Measurements from ENCODE around the gene SIPA1. TPM values are rescaled to one million over a fixed set of nuclear protein-coding genes. Genes with fewer than 3 reads are reported as not detected.

The SIPA1 gene, protein sequence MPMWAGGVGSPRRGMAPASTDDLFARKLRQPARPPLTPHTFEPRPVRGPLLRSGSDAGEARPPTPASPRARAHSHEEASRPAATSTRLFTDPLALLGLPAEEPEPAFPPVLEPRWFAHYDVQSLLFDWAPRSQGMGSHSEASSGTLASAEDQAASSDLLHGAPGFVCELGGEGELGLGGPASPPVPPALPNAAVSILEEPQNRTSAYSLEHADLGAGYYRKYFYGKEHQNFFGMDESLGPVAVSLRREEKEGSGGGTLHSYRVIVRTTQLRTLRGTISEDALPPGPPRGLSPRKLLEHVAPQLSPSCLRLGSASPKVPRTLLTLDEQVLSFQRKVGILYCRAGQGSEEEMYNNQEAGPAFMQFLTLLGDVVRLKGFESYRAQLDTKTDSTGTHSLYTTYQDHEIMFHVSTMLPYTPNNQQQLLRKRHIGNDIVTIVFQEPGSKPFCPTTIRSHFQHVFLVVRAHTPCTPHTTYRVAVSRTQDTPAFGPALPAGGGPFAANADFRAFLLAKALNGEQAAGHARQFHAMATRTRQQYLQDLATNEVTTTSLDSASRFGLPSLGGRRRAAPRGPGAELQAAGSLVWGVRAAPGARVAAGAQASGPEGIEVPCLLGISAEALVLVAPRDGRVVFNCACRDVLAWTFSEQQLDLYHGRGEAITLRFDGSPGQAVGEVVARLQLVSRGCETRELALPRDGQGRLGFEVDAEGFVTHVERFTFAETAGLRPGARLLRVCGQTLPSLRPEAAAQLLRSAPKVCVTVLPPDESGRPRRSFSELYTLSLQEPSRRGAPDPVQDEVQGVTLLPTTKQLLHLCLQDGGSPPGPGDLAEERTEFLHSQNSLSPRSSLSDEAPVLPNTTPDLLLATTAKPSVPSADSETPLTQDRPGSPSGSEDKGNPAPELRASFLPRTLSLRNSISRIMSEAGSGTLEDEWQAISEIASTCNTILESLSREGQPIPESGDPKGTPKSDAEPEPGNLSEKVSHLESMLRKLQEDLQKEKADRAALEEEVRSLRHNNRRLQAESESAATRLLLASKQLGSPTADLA
- total RNA-seq, result 10 to 100 TPM; 11.2 to 38.2 (median 21.2) TPM
- 10 to 100 TPM; 42.3 to 52.2 TPM for polyA plus RNA-seq

DNA sequence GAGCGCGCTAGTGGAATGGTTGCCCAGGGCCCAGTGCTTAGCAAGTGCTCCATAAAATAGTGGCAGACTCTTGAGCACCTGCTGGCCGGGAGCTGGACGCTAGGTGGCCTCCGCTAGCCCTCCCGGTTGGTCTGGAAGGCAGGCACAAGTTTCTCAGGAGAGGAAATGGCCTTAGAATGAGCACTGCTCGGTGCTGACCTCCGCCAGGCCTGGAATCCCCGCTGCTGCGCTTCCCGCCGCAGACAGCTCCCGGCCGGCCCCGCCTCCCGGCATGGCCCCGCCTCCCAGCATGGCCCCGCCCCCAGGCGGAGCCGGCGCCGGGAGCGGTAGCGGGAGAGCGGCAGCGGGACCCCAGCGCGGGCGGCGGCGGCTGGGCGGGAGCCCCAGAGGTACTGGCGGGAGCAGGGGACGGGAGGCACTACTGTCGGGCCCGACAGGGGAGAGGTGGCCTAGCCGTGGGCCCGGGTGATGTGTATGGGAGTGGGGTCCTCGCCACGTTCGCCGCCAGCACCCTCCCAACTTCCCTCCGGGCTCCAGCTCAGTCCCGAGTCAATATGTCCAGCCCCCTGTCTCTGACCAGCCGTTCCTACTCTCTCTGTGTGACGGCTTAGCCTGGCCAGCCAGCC is at the start of gene SIPA1:
SIPA1 (plus strand) TSS at position 308 of the 626 bp plus-strand sequence. CDS start 2,821 bp downstream, outside the sequence.
- FAIRE-seq (no peak), ATAC-seq (peak; percentile 89 to 94 (median 93)), DNase-seq (peak; percentile 71 to 92 (median 81))
- Histone ChIP-seq H3K4me3 (peak within 1 kb of the TSS; percentile 56 to 83 (median 72)), H3K27me3 (no peaks in the 10 kb centered on the region), H3K4me1 (peaks cover 8 to 9% (median 9%) of the 10 kb centered on the region in 3 donors), H3K9me3 (no peaks in the 10 kb centered on the region), H3K36me3 (peaks cover 3 to 31% (median 10%) of the 10 kb centered on the region in 3 donors), H3K27ac (peak within 1 kb of the TSS; percentile 42 to 69 (median 50))
- WGBS, 2 donors, result 4% methylated on average over 35 to 46 of the region's 46 CpGs
- TF ChIP-seq, protein P1, sequence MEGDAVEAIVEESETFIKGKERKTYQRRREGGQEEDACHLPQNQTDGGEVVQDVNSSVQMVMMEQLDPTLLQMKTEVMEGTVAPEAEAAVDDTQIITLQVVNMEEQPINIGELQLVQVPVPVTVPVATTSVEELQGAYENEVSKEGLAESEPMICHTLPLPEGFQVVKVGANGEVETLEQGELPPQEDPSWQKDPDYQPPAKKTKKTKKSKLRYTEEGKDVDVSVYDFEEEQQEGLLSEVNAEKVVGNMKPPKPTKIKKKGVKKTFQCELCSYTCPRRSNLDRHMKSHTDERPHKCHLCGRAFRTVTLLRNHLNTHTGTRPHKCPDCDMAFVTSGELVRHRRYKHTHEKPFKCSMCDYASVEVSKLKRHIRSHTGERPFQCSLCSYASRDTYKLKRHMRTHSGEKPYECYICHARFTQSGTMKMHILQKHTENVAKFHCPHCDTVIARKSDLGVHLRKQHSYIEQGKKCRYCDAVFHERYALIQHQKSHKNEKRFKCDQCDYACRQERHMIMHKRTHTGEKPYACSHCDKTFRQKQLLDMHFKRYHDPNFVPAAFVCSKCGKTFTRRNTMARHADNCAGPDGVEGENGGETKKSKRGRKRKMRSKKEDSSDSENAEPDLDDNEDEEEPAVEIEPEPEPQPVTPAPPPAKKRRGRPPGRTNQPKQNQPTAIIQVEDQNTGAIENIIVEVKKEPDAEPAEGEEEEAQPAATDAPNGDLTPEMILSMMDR (IDR thresholded peaks at IDR 0.05), result peak in 1 of 4 donors; percentile 10
- intact Hi-C loops (cut with DNase I), result no loop called here

DNA sequence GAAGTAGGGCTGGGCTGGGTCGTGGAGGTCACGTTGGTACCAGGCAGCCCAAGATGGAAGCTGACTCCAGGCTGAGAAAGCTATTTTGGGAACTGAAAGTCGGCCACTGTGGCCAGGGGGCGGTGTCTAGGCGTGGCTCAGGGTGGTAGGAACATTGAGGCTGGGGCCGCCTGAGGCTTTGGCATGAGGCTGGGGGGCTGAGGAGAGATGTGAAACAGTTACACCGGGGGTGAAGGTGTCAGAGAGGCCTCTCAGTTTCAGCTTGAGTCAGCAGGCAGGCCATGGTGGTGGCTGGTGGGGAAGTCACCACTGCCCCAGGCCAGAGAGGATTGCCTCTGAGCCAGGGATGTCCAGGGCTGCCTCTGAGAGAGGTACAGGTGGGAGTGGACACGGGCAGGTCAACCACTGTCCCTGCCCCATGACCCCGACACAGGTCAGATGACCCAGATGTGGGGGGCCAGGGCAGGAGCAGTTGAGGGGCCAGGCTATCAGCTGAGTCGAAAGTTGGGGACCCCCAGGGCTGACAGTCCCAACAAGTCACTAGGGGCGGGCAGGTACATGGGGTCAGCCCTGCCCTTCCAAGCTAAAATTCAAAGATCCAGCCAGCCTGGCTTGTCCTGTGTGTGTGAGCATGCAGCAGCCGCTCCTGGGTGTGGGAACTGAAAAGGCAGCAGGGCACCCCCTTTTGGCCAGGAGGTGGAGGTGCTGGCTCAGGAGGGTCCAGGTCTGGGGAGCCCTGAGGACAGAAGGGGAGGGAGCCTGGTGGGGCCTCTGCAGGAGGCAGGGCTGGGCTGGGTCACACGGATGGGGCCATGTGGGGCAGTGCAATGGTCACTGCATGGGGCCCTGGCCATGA is 49.5 kb upstream of the SIPA1 start:
- H3K9me3 ChIP-seq, result no peaks in the 10 kb centered on the region
- no peak for FAIRE-seq
- TF ChIP-seq, protein P1 (IDR thresholded peaks at IDR 0.05), result peak in 3 of 4 donors; percentile 14 to 50 (median 50)
- WGBS, 2 donors, result 51 to 63% methylated on average over 13 of the region's 13 CpGs
- H3K4me1 ChIP-seq, result no peaks in the 10 kb centered on the region
- H3K36me3 ChIP-seq, result no peaks in the 10 kb centered on the region
- no peak overlapping the region for H3K27ac ChIP-seq
- peak; percentile 35 to 74 (median 69) for ATAC-seq
- peak in 4 of 6 donors; percentile 64 to 82 (median 70) for DNase-seq
- H3K27me3 ChIP-seq, result no peaks in the 10 kb centered on the region
- intact Hi-C loops (cut with DNase I), result loop anchor here in 1 of 3 donors (10.0 kb wide), 1 partner anchor 54 kb away; no protein-coding TSS in a partner anchor
- no peak overlapping the region for H3K4me3 ChIP-seq

DNA sequence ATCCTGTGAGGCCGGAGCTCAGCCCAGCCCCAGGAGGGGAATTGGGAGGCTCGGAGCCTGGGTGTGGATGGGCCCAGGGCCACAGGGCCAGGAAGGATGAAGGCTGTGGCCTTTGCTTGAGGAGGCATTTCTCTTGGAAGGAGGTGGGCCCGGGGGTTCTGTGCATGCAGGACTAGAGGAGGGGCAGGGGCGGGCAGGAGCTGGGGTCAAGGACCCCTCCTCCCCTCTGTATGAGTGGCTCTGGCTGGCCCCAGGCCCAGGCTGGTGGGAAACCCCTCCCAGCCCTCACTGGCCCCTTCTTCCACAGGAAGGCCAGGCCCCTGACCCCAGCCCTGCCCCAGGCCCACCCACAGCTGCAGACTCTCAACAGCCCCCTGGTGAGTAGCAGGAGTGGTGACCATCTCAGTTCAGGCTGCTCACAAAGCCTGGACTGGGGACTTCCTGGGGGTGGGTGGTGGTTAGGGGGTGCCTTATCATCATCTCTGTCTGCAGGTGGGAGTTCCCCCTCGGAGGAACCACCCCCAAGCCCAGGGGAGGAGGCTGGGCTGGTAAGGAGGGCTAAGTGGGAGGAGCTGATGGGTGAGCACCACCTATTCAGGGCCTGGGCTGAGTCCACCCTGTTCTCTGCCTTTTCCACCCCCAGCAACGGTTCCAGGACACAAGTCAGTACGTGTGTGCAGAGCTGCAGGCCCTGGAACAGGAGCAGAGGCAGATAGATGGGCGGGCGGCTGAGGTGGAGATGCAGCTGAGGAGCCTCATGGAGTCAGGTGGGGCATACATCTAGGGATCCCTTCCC is 48.3 kb upstream of the SIPA1 start:
- DNase-seq (peak in 2 of 6 donors; percentile 34 to 73), FAIRE-seq (no peak), ATAC-seq (no peak)
- 84 to 85% methylated on average over 9 of the region's 9 CpGs for WGBS, 2 donors
- no peak overlapping the region for H3K27ac ChIP-seq
- intact Hi-C loops (cut with DNase I), result loop anchor here in 1 of 3 donors (10.0 kb wide), 1 partner anchor 55 kb away; no protein-coding TSS in a partner anchor
- H3K9me3 ChIP-seq, result no peaks in the 10 kb centered on the region
- TF ChIP-seq, protein P1 (IDR thresholded peaks at IDR 0.05), result no peak
- no peaks in the 10 kb centered on the region for H3K4me1 ChIP-seq
- no peak overlapping the region for H3K4me3 ChIP-seq
- H3K36me3 ChIP-seq, result no peaks in the 10 kb centered on the region
- H3K27me3 ChIP-seq, result no peaks in the 10 kb centered on the region
